HCT116 (cell line): ENCODE results near the gene MACC1. TPM values are rescaled to one million over a fixed set of nuclear protein-coding genes. Genes with fewer than 3 reads are reported as not detected.

Source experiments
- ATAC-seq: fragments of 200-7000 bp; cut with Tn5 transposase; 2 replicates; pipeline ENCODE4 v1.9.1; 2020; ENCODE audit warnings: mild to moderate bottlenecking, moderate library complexity
- BruUV-seq: library from RNA; stranded (reverse); fragments of 400-500 nt; replicated peaks from 2 replicates; lab custom pipeline; 2021; lab: Mats Ljungman, UMichigan
- CTCF ChIA-PET: fragments of 300-600 bp; sonication (Branson Sonifier 250); formaldehyde crosslinking; loops from one replicate; lab custom pipeline; 2021; ENCODE audit warnings: antibody characterized with exemption; lab: Charles Lee
- POLR2A ChIA-PET: fragments of 300-600, 350-600 bp; sonication (Branson Sonifier 250); formaldehyde crosslinking; loops from one replicate; lab custom pipeline; 2021; ENCODE audit warnings: antibody characterized with exemption; lab: Charles Lee
- RAD21 ChIA-PET, 2 experiments: fragments of 300-600 bp; sonication (Branson Sonifier 250); formaldehyde crosslinking; loops; one replicate each; lab custom pipeline; 2023; ENCODE audit warnings: low total read pairs in 2 of 2; ENCODE audit not compliant: uncharacterized antibody in 2 of 2, unreplicated experiment in 2 of 2, low non-redundant PET in 1 of 2; lab: Charles Lee
- DNase-seq: peaks from one replicate; pipeline ENCODE4 v3.0.0-alpha.2; 2010; ENCODE audit warnings: low read depth, low spot score
- H2AFZ ChIP-seq: fragments of 200-600 bp; shearing (Covaris generic), sonication (generic); 2 replicates; pipeline ENCODE4 v1.6.1; 2017; ENCODE audit warnings: low read depth, mixed run types, mixed read lengths, antibody characterized with exemption, low read length; ENCODE audit not compliant: poor library complexity, severe bottlenecking
- H3K27ac ChIP-seq: 2 replicates; pipeline ENCODE4 v1.5.1; 2012; ENCODE audit warnings: low read depth, low read length
- H3K27me3 ChIP-seq: fragments of 200-600 bp; sonication (generic); 2 replicates; pipeline ENCODE4 v1.6.1; 2016; ENCODE audit warnings: mixed run types, low read length, mixed read lengths; ENCODE audit not compliant: insufficient read depth
- H3K36me3 ChIP-seq, 2 experiments: fragments of 200-500 bp in 1 of 2; fragments of 200-600 bp in 1 of 2; sonication (Bioruptor generic) in 1 of 2; sonication (generic) in 1 of 2; 2 replicates each; pipeline versions ENCODE4 v1.5.1 to v1.6.1; 2014 to 2016; ENCODE audit warnings: low read length in 2 of 2, inconsistent platforms in 1 of 2, mixed read lengths in 1 of 2, mixed run types in 1 of 2; ENCODE audit not compliant: insufficient read depth in 2 of 2, control insufficient read depth in 1 of 2
- H3K4me1 ChIP-seq, 2 experiments: fragments of 200-600 bp in 1 of 2; sonication (generic) in 1 of 2; 2 replicates each; pipeline versions ENCODE4 v1.5.1 to v1.6.1; 2012 to 2017; ENCODE audit warnings: low read length in 2 of 2, inconsistent platforms in 1 of 2, mild to moderate bottlenecking in 1 of 2, mixed read lengths in 1 of 2, mixed run types in 1 of 2, moderate library complexity in 1 of 2; ENCODE audit not compliant: insufficient read depth in 2 of 2, control insufficient read depth in 1 of 2
- H3K4me2 ChIP-seq: fragments of 200-600 bp; sonication (generic); 2 replicates; pipeline ENCODE4 v1.6.1; 2017; ENCODE audit warnings: mixed run types, low read length, mixed read lengths
- H3K4me3 ChIP-seq, 2 experiments: fragments of 200-600 bp in 1 of 2; sonication (generic) in 1 of 2; replicated peaks in 1 of 2; 2 replicates each; pipeline ENCODE4 v1.5.1; 2011 to 2016; ENCODE audit warnings: low read length in 2 of 2, control low read depth in 1 of 2, low read depth in 1 of 2, mild to moderate bottlenecking in 1 of 2, mixed read lengths in 1 of 2, mixed run types in 1 of 2
- H3K79me2 ChIP-seq: fragments of 200-600 bp; sonication (generic); 2 replicates; pipeline ENCODE4 v1.6.1; 2017; ENCODE audit warnings: mild to moderate bottlenecking, mixed run types, low read length, moderate library complexity, mixed read lengths; ENCODE audit not compliant: insufficient read depth
- H3K9ac ChIP-seq: fragments of 200-600 bp; sonication (generic); 2 replicates; pipeline ENCODE4 v1.6.1; 2016; ENCODE audit warnings: low read length, mixed read lengths
- H3K9me2 ChIP-seq: fragments of 200-600 bp; sonication (generic), shearing (Covaris generic); 2 replicates; pipeline ENCODE4 v1.6.1; 2017; ENCODE audit warnings: mixed run types, mild to moderate bottlenecking, moderate library complexity; ENCODE audit not compliant: insufficient read depth
- H3K9me3 ChIP-seq, 2 experiments: fragments of 200-500 bp in 1 of 2; fragments of 200-600 bp in 1 of 2; sonication (Bioruptor generic) in 1 of 2; sonication (generic) in 1 of 2; 2 replicates each; pipeline ENCODE4 v1.6.1; 2014 to 2017; ENCODE audit warnings: low read length in 2 of 2, mixed read lengths in 2 of 2, inconsistent platforms in 1 of 2, low read depth in 1 of 2, mild to moderate bottlenecking in 1 of 2, mixed run types in 1 of 2, moderate library complexity in 1 of 2; ENCODE audit not compliant: control insufficient read depth in 1 of 2, insufficient read depth in 1 of 2
- H4K20me1 ChIP-seq: fragments of 200-600 bp; sonication (generic), shearing (Covaris generic); 2 replicates; pipeline ENCODE4 v1.6.1; 2017; ENCODE audit warnings: mixed run types, mild to moderate bottlenecking, moderate library complexity; ENCODE audit not compliant: insufficient read depth
- ELF1 ChIP-seq: IDR thresholded peaks from 2 replicates; pipeline ENCODE4 v1.6.1; 2012; ENCODE audit warnings: low read depth, borderline replicate concordance
- JUND ChIP-seq: IDR thresholded peaks from 2 replicates; pipeline ENCODE4 v1.6.1; 2012
- POLR2A ChIP-seq: IDR thresholded peaks from 2 replicates; pipeline ENCODE4 v1.7.0; 2011; ENCODE audit warnings: borderline replicate concordance; ENCODE audit not compliant: insufficient read depth, insufficient read length; ENCODE audit errors: extremely low read depth
- POLR2AphosphoS5 ChIP-seq: IDR thresholded peaks from 2 replicates; pipeline ENCODE4 v1.6.1; 2011; ENCODE audit warnings: mild to moderate bottlenecking, low read depth, low read length, moderate library complexity
- SIN3A ChIP-seq: IDR thresholded peaks from 2 replicates; pipeline ENCODE4 v1.6.1; 2012; ENCODE audit warnings: low read depth
- SP1 ChIP-seq: IDR thresholded peaks from 2 replicates; pipeline ENCODE4 v1.6.1; 2012; ENCODE audit warnings: low read depth
- SRF ChIP-seq: IDR thresholded peaks from 2 replicates; pipeline ENCODE4 v1.6.1; 2012; ENCODE audit warnings: low read depth
- ZFX ChIP-seq: fragments of 450-650 bp; IDR thresholded peaks from 2 replicates; pipeline ENCODE4 v1.6.1; 2017
- intact Hi-C: fragments of 100-400 bp; cut with micrococcal nuclease; formaldehyde crosslinking; loops from 2 replicates; pipeline ENCODE4 v1.10.0; 2022
- total RNA-seq: library from RNA; stranded (reverse); gene quantifications from one replicate; pipeline ENCODE4 v1.2.1, GENCODE V29; 2021; ENCODE audit not compliant: unreplicated experiment
- TF ChIP-seq, protein P1 (sequence below): IDR thresholded peaks from 2 replicates; pipeline ENCODE4 v1.6.1; 2012
- TF ChIP-seq, protein P2 (sequence below): IDR thresholded peaks from 2 replicates; pipeline ENCODE4 v1.6.1; 2012

MACC1 gene
- total RNA-seq, 1 experiment from 2014 or later: 9.8 TPM

DNA sequence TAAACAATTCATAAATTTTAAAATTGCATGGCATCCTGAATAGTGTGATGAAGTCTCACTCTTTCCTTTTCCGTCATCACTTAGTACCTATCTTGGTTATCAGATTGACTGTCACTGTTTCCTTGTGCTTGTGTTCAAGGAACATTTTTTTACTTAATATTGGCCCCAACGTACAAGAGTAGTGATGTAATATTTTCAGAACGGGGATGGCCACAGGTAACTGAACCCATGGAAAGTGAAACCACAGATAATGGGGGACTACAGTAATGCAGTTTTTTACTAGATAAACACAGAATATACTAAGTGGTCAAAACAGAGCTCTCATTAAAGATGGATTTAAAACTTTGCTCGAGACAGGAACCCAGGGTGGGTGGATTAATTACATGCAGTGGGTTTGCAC lies 85.4 kb downstream of the MACC1 start:
- Histone ChIP-seq H3K79me2 (no peaks in the 10 kb centered on the region), H4K20me1 (no peaks in the 10 kb centered on the region), H3K4me2 (no peak overlapping the region), H3K27ac (no peak overlapping the region), H3K9me3 (no peaks in the 10 kb centered on the region), H2AFZ (no peak overlapping the region), H3K36me3 (no peaks in the 10 kb centered on the region), H3K4me3 (no peak overlapping the region), H3K4me1 (no peaks in the 10 kb centered on the region), H3K9me2 (no peaks in the 10 kb centered on the region), H3K9ac (no peak overlapping the region), H3K27me3 (no peaks in the 10 kb centered on the region)
- no TSS peak for BruUV-seq
- DNase-seq (no peak), ATAC-seq (no peak)
- intact Hi-C loops: no loop called here
- ChIA-PET POLR2A (no interaction called here), RAD21 (no interaction called here), CTCF (no interaction called here)
- TF ChIP-seq, protein P1, sequence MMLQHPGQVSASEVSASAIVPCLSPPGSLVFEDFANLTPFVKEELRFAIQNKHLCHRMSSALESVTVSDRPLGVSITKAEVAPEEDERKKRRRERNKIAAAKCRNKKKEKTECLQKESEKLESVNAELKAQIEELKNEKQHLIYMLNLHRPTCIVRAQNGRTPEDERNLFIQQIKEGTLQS: no peak
- no peak for TF ChIP-seq SIN3A
- TF ChIP-seq SP1: no peak
- no peak for TF ChIP-seq ELF1
- no peak for TF ChIP-seq SRF
- no peak for TF ChIP-seq ZFX
- no peak for TF ChIP-seq JUND
- no peak for TF ChIP-seq POLR2AphosphoS5
- TF ChIP-seq, protein P2, sequence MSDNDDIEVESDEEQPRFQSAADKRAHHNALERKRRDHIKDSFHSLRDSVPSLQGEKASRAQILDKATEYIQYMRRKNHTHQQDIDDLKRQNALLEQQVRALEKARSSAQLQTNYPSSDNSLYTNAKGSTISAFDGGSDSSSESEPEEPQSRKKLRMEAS: no peak

DNA sequence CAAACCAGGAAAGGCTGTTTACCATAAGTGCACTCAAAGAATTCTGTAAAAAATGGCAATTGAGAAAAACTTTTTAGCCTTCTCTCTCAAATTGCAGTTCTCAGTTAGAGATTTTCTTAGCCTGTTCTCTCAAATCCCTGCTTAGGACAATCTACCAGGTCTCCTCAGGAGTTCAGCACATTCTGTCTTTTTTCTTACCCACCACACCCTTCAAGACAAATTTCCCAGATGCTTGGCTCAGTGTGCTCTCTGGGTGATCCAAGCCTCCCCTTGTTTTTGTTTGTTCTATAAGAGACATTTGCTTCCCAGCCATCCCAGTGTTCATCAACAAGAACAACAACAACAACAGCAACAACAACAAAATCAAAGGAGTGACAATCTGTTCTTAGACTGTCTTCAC lies 87.3 kb downstream of the MACC1 start:
- H3K27ac ChIP-seq: no peak overlapping the region
- ChIA-PET POLR2A (no interaction called here), RAD21 (no interaction called here), CTCF (no interaction called here)
- no peaks in the 10 kb centered on the region for H3K9me2 ChIP-seq
- no peaks in the 10 kb centered on the region for H3K9me3 ChIP-seq
- TF ChIP-seq POLR2A: no peak
- no peaks in the 10 kb centered on the region for H4K20me1 ChIP-seq
- intact Hi-C loops: no loop called here
- H3K27me3 ChIP-seq: no peaks in the 10 kb centered on the region
- no peaks in the 10 kb centered on the region for H3K4me1 ChIP-seq
- H3K4me3 ChIP-seq: no peak overlapping the region
- BruUV-seq: no TSS peak
- no peaks in the 10 kb centered on the region for H3K79me2 ChIP-seq
- H3K4me2 ChIP-seq: no peak overlapping the region
- no peak overlapping the region for H3K9ac ChIP-seq
- no peak overlapping the region for H2AFZ ChIP-seq
- DNase-seq (no peak), ATAC-seq (no peak)
- no peaks in the 10 kb centered on the region for H3K36me3 ChIP-seq
